ENCODE results near the gene PCYT1A.
"Not testable (repeated sequence)": the region's sequence is repeated elsewhere in the genome, so short reads cannot be mapped to it uniquely, and the experiment has no call there.

- not testable (repeated sequence) for TF ChIP-seq CTCF, POLR2A (IDR thresholded peaks at IDR 0.05)
Observed at GRCh38 chr3:196244166-196244565, 43.4 kb downstream of the PCYT1A start.

All from lower leg skin (tissue), 3 donors.